ENCODE measurements around the gene PTH. TPM values are rescaled to one million over a fixed set of nuclear protein-coding genes. Genes with fewer than 3 reads are reported as not detected.

The PTH gene
- total and polyA plus RNA-seq, 11 donors: not detected

DNA sequence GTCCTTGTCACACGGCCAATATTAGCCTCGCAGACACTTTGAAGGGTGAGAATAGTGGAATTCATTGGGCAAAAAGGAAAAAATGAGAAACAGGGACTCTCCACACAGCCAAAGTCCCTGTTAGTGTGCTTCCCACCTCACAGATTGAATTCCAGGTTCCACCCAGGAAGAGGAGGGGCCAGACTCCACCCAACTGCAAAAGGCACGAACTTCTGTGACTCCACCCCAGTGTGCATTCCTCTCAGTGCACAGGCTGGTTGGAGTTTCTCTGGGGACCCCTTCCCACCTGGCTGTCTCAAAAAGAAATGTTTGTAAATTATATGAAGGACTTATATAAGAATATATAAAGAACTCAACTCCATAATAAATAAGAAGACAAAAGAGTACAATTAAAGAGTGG lies 20.7 kb downstream of the PTH start:
- H3K27ac ChIP-seq: no peak overlapping the region
- no peaks in the 10 kb centered on the region for H3K9me3 ChIP-seq
- no peaks in the 10 kb centered on the region for H3K36me3 ChIP-seq
- TF ChIP-seq POLR2A (IDR thresholded peaks at IDR 0.05): no peak
- TF ChIP-seq, protein P1, sequence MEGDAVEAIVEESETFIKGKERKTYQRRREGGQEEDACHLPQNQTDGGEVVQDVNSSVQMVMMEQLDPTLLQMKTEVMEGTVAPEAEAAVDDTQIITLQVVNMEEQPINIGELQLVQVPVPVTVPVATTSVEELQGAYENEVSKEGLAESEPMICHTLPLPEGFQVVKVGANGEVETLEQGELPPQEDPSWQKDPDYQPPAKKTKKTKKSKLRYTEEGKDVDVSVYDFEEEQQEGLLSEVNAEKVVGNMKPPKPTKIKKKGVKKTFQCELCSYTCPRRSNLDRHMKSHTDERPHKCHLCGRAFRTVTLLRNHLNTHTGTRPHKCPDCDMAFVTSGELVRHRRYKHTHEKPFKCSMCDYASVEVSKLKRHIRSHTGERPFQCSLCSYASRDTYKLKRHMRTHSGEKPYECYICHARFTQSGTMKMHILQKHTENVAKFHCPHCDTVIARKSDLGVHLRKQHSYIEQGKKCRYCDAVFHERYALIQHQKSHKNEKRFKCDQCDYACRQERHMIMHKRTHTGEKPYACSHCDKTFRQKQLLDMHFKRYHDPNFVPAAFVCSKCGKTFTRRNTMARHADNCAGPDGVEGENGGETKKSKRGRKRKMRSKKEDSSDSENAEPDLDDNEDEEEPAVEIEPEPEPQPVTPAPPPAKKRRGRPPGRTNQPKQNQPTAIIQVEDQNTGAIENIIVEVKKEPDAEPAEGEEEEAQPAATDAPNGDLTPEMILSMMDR (IDR thresholded peaks at IDR 0.05): no peak
- intact Hi-C loops (cut with DNase I): no loop called here
- 68 to 90% (median 78%) methylated on average over 3 of the region's 3 CpGs for WGBS, 4 donors
- DNase-seq (no peak), ATAC-seq (no peak)
- H3K27me3 ChIP-seq: peaks cover 0 to 3% (median 0%) of the 10 kb centered on the region in 9 donors
- H3K4me3 ChIP-seq: no peak overlapping the region
- no peaks in the 10 kb centered on the region for H3K4me1 ChIP-seq

- DNase-seq (no peak), ATAC-seq (no peak)
- H3K4me1 ChIP-seq: no peaks in the 10 kb centered on the region
- 51 to 56% (median 55%) methylated on average over 3 of the region's 3 CpGs for WGBS, 4 donors
- H3K9me3 ChIP-seq: no peaks in the 10 kb centered on the region
- peaks cover 0 to 10% (median 0%) of the 10 kb centered on the region in 9 donors for H3K27me3 ChIP-seq
- TF ChIP-seq POLR2A (IDR thresholded peaks at IDR 0.05): no peak
- TF ChIP-seq, protein P1 (IDR thresholded peaks at IDR 0.05): no peak
- no peak overlapping the region for H3K27ac ChIP-seq
- no peak overlapping the region for H3K4me3 ChIP-seq
- no peaks in the 10 kb centered on the region for H3K36me3 ChIP-seq
- intact Hi-C loops (cut with DNase I): no loop called here
Observed at GRCh38 chr11:13473013-13473722, 22.6 kb downstream of the PTH start.

DNA sequence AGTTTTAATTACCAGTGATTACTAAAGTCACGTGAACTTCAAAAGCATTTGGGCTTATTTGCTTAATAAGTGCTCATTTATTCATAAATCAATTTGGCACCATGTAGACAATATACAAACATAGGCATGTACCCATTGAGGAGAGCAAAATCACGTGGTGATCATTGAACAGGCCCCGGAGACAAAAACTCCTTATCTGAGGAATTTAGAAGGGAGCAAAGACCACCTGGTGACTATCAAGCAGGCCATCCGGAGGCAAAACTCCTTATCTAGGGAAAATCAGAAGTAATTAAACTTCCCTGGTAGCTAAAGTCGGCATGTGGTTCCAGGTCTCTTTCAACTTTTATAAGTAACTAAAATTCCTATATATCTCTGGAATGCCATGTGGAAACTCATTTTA lies 27.0 kb downstream of the PTH start:
- no peaks in the 10 kb centered on the region for H3K36me3 ChIP-seq
- H3K4me3 ChIP-seq: no peak overlapping the region
- no peak for ATAC-seq
- H3K27ac ChIP-seq: no peak overlapping the region
- H3K9me3 ChIP-seq: no peaks in the 10 kb centered on the region
- DNase-seq: no peak
- no peak for TF ChIP-seq POLR2A (IDR thresholded peaks at IDR 0.05)
- TF ChIP-seq, protein P1 (IDR thresholded peaks at IDR 0.05): no peak
- 41 to 49% (median 43%) methylated on average over 5 of the region's 5 CpGs for WGBS, 4 donors
- H3K4me1 ChIP-seq: peaks cover 0 to 7% (median 3%) of the 10 kb centered on the region in 12 donors
- peaks cover 0 to 10% (median 0%) of the 10 kb centered on the region in 9 donors for H3K27me3 ChIP-seq
- intact Hi-C loops (cut with DNase I): loop anchor here in 4 of 10 donors (10.0 kb wide), 3 partner anchors 84 to 254 kb away; no protein-coding TSS in a partner anchor

- H3K27me3 ChIP-seq: peaks cover 0 to 10% (median 0%) of the 10 kb centered on the region in 9 donors
- TF ChIP-seq, protein P1 (IDR thresholded peaks at IDR 0.05): peak; percentile 38 to 74 (median 56)
- TF ChIP-seq POLR2A (IDR thresholded peaks at IDR 0.05): no peak
- no peak overlapping the region for H3K27ac ChIP-seq
- ATAC-seq (no peak), DNase-seq (no peak)
- no peaks in the 10 kb centered on the region for H3K36me3 ChIP-seq
- no peak overlapping the region for H3K4me3 ChIP-seq
- whole genome bisulfite sequencing, 4 donors: 5 to 10% (median 6%) methylated on average over 6 of the region's 6 CpGs
- intact Hi-C loops (cut with DNase I): loop anchor here in 4 of 10 donors (10.0 kb wide), 3 partner anchors 81 to 251 kb away; no protein-coding TSS in a partner anchor
- H3K9me3 ChIP-seq: no peaks in the 10 kb centered on the region
- H3K4me1 ChIP-seq: peaks cover 0 to 26% (median 13%) of the 10 kb centered on the region in 12 donors
Observed at GRCh38 chr11:13465909-13466371, 29.9 kb downstream of the PTH start.
